ENCODE data around the gene GLYR1. TPM values are rescaled to one million over a fixed set of nuclear protein-coding genes. Genes with fewer than 3 reads are reported as not detected.

GLYR1 gene
- total and polyA plus RNA-seq, 7 donors = 28.6 to 74.1 (median 60.3) TPM

DNA sequence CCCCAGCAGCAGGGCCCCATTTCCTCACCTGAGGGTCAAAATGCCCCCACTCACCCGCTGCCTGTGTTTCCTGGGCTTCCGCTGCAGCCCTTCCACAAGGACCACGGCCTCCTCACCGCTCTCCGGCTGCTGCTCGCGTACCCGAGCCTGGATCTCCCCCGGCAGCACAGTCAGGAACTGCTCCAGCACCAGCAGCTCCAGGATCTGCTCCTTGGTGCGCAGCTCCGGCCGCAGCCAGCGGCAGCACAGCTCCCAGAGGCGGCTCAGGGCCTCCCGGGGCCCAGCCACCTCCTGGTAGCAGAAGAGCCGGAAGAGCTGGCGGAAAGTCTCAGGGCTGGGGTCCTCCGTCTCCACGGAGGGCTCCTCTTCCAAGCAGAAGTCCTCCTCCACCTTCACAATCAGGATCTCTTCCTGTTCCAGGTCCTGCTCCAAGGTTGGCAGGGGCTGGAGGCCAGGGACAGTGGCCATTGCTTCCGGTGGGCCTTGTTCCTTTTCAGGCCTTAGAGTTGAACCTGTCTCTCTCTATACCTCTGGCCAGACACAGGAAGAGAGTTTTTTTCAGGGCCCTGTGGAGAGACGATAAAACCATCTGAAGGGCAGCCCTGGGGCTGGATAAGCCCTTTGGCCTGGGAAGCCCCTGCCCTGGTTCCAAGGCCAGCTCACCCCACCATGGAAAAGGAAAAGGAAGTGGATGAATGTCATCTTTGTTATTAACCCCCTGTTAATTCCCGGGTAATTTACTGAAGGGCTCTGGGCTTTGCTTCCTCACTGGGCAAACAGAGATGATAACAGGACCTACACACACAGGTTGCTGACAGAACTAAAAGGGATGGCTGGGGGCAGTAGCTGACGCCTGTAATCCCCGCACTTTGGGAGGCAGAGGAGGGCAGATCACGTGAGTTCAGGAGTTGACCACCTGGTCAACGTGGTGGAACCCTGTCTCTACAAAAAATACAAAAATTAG is 81.3 kb downstream of the GLYR1 start:
- H3K36me3 ChIP-seq (ENCODE audit: insufficient read depth in 1 of 2, low read depth in 1 of 2) = peaks cover 0 to 45% of the 10 kb centered on the region in 2 donors
- WGBS, 3 donors = 66 to 75% (median 70%) methylated on average over 26 of the region's 26 CpGs
- no peak for ATAC-seq
- TF ChIP-seq, protein P1, sequence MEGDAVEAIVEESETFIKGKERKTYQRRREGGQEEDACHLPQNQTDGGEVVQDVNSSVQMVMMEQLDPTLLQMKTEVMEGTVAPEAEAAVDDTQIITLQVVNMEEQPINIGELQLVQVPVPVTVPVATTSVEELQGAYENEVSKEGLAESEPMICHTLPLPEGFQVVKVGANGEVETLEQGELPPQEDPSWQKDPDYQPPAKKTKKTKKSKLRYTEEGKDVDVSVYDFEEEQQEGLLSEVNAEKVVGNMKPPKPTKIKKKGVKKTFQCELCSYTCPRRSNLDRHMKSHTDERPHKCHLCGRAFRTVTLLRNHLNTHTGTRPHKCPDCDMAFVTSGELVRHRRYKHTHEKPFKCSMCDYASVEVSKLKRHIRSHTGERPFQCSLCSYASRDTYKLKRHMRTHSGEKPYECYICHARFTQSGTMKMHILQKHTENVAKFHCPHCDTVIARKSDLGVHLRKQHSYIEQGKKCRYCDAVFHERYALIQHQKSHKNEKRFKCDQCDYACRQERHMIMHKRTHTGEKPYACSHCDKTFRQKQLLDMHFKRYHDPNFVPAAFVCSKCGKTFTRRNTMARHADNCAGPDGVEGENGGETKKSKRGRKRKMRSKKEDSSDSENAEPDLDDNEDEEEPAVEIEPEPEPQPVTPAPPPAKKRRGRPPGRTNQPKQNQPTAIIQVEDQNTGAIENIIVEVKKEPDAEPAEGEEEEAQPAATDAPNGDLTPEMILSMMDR (IDR thresholded peaks at IDR 0.05) = no peak
- DNase-seq = no peak
- peaks cover 19% of the 10 kb centered on the region for H3K4me1 ChIP-seq
- no peaks in the 10 kb centered on the region for H3K9me3 ChIP-seq
- H3K27me3 ChIP-seq (ENCODE audit: insufficient read depth in 3 of 3, low read length in 2 of 3) = no peaks in the 10 kb centered on the region
- peak overlapping the region; percentile 78 for H3K27ac ChIP-seq
- intact Hi-C loops (cut with DNase I) = loop anchor here (5.0 to 10.0 kb wide), 4 partner anchors 37 to 259 kb away; partner anchors contain the start of genes GLYR1 (in 1 of the 2), ROGDI (in 1 of the 2), SEC14L5 (in 1 of the 2) and UBN1 (in 1 of the 2)
- peak overlapping the region; percentile 77 for H3K4me3 ChIP-seq

DNA sequence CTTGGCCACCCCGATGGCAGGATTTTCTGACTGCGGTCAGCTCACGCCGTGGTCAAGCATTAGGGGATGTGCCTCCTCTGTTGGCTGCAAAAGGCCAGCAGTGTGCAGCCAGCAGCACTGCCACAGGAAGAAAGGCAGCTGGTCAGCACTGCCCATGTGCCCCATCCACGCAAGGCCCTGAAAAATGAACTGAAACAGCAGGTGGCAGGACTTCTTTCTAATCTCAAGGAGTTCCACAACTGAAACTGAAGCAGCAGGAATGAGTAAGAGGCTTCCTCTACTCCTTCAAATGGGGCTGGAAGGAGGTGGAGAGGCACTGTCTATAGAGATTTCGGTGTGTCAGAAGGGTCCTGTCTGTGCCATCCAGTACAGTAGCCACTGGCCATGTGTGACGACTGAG is 83.3 kb downstream of the GLYR1 start:
- DNase-seq = no peak
- Histone ChIP-seq H3K9me3 (no peaks in the 10 kb centered on the region), H3K27me3 (ENCODE audit: insufficient read depth in 3 of 3, low read length in 2 of 3) (no peaks in the 10 kb centered on the region), H3K36me3 (ENCODE audit: insufficient read depth in 1 of 2, low read depth in 1 of 2) (peaks cover 0 to 65% of the 10 kb centered on the region in 2 donors), H3K4me1 (peaks cover 14% of the 10 kb centered on the region), H3K27ac (no peak overlapping the region), H3K4me3 (no peak overlapping the region)
- TF ChIP-seq, protein P1 (IDR thresholded peaks at IDR 0.05) = no peak
- intact Hi-C loops (cut with DNase I) = loop anchor here (10.0 kb wide), 3 partner anchors 81 to 261 kb away; partner anchors contain the start of genes GLYR1 (in 1 of the 2), SEC14L5 (in 1 of the 2) and UBN1 (in 1 of the 2)
- no peak for ATAC-seq
- 80 to 94% (median 84%) methylated on average over 7 of the region's 7 CpGs for WGBS, 3 donors

GRCh38 chr16:4762205-4762604 is 84.9 kb downstream of the GLYR1 start:
- H3K27ac ChIP-seq = no peak overlapping the region
- peaks cover 13% of the 10 kb centered on the region for H3K4me1 ChIP-seq
- peaks cover 0 to 81% of the 10 kb centered on the region in 2 donors for H3K36me3 ChIP-seq (ENCODE audit: insufficient read depth in 1 of 2, low read depth in 1 of 2)
- TF ChIP-seq, protein P1 (IDR thresholded peaks at IDR 0.05) = no peak
- intact Hi-C loops (cut with DNase I) = loop anchor here (10.0 kb wide), 3 partner anchors 83 to 263 kb away; partner anchors contain the start of genes GLYR1 (in 1 of the 2), SEC14L5 (in 1 of the 2) and UBN1 (in 1 of the 2)
- no peaks in the 10 kb centered on the region for H3K9me3 ChIP-seq
- no peak overlapping the region for H3K4me3 ChIP-seq
- DNase-seq (no peak), ATAC-seq (no peak)
- no peaks in the 10 kb centered on the region for H3K27me3 ChIP-seq (ENCODE audit: insufficient read depth in 3 of 3, low read length in 2 of 3)
- 88 to 96% (median 93%) methylated on average over 7 to 9 of the region's 9 CpGs for WGBS, 3 donors

DNA sequence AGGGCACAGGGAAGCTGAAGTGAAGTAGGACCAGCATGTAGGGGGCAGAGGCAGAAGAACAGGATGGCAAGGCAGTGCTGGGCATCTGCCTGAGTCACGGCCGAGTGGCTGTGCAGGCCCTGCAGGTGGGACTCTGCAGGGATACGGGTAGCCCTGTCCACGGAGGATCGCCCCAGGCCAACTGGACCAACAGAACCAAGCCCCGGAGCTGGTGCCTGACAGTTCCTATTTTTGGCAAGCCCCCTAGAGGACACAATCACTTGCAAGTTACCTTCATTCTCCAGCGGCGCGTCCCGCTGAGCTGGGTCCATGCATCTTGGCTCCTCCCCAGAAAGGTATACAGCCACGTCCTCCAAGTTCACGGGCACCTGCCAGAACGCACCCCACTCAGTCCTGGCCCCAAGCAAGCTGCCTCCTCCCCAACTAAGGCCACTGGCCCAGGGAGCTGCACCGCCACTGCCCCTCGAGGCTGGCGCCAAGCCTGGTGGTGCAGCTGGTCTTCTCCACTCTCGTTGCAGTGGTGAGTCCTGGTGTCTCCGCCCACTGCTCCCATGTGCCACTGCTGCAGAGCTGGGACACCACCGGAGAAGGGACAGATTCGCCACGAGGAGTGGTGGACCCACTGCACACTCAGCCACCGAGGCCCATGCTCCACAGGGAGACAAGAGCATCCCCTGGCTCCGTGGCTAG is 86.7 kb downstream of the GLYR1 start:
- peaks cover 3% of the 10 kb centered on the region for H3K4me1 ChIP-seq
- 82 to 91% (median 82%) methylated on average over 20 to 23 of the region's 23 CpGs for WGBS, 3 donors
- H3K9me3 ChIP-seq = no peaks in the 10 kb centered on the region
- ATAC-seq (no peak), DNase-seq (no peak)
- TF ChIP-seq, protein P1 (IDR thresholded peaks at IDR 0.05) = no peak
- no peak overlapping the region for H3K27ac ChIP-seq
- peaks cover 0 to 94% of the 10 kb centered on the region in 2 donors for H3K36me3 ChIP-seq (ENCODE audit: insufficient read depth in 1 of 2, low read depth in 1 of 2)
- intact Hi-C loops (cut with DNase I) = loop anchor here (10.0 kb wide), 3 partner anchors 84 to 264 kb away; partner anchors contain the start of genes GLYR1 (in 1 of the 2), SEC14L5 (in 1 of the 2) and UBN1 (in 1 of the 2)
- no peaks in the 10 kb centered on the region for H3K27me3 ChIP-seq (ENCODE audit: insufficient read depth in 3 of 3, low read length in 2 of 3)
- H3K4me3 ChIP-seq = no peak overlapping the region

Data from psoas muscle (tissue), 8 donors.